Endothelial cell of umbilical vein (primary cell): Measurements from ENCODE around the gene ZBBX. TPM values are rescaled to one million over a fixed set of nuclear protein-coding genes. Genes with fewer than 3 reads are reported as not detected.

Source experiments
- BruUV-seq: library from RNA; stranded (reverse); fragments of 400-500 nt; replicated peaks from 2 replicates; lab custom pipeline; 2021; lab: Mats Ljungman, UMichigan
- CTCF ChIA-PET: fragments of 300-600, 350-600 bp; sonication (Branson Sonifier 250); formaldehyde crosslinking; loops from one replicate; lab custom pipeline; 2021; ENCODE audit warnings: antibody characterized with exemption, inconsistent platforms; lab: Charles Lee
- POLR2A ChIA-PET: fragments of 300-600, 350-600 bp; sonication (Branson Sonifier 250); formaldehyde crosslinking; loops from one replicate; lab custom pipeline; 2021; ENCODE audit warnings: antibody characterized with exemption, inconsistent platforms; lab: Charles Lee
- DNase-seq: peaks from one replicate; pipeline ENCODE4 v3.0.0-alpha.2; 2011; ENCODE audit warnings: low read depth, low spot score
- FAIRE-seq: peaks from 2 replicates; lab custom pipeline; 2011; peaks lifted over from hg19 to GRCh38; lab: Jason Lieb, UNC
- H2AFZ ChIP-seq: 2 replicates; pipeline ENCODE4 v1.6.0; 2012; ENCODE audit warnings: low read depth, low read length, control low read depth, inconsistent platforms
- H3K27ac ChIP-seq: 2 replicates; pipeline ENCODE4 v1.5.1; 2011; ENCODE audit warnings: low read depth, mild to moderate bottlenecking, control low read depth, low read length, moderate library complexity; ENCODE audit not compliant: insufficient read depth
- H3K27me3 ChIP-seq, 2 experiments: 2 replicates each; pipeline versions ENCODE4 v1.6.0 to v1.6.1; 2011; ENCODE audit warnings: low read length in 2 of 2, mixed read lengths in 1 of 2; ENCODE audit not compliant: control insufficient read depth in 2 of 2, insufficient read depth in 2 of 2
- H3K36me3 ChIP-seq, 2 experiments: 2 replicates in 1 of 2; 3 replicates in 1 of 2; pipeline ENCODE4 v1.5.1; 2011; ENCODE audit warnings: low read length in 2 of 2, mild to moderate bottlenecking in 1 of 2, moderate library complexity in 1 of 2; ENCODE audit not compliant: control insufficient read depth in 2 of 2, insufficient read depth in 2 of 2; ENCODE audit errors: extremely low read depth in 1 of 2
- H3K4me1 ChIP-seq: 3 replicates; pipeline ENCODE4 v1.5.1; 2011; ENCODE audit warnings: mild to moderate bottlenecking, low read length; ENCODE audit not compliant: control insufficient read depth, insufficient read depth; ENCODE audit errors: extremely low read depth
- H3K4me2 ChIP-seq: 2 replicates; pipeline ENCODE4 v1.6.1; 2011; ENCODE audit warnings: low read length, control low read depth, mixed read lengths; ENCODE audit not compliant: insufficient read depth
- H3K4me3 ChIP-seq, 3 experiments: fragments of 200-600 bp in 1 of 3; sonication (generic), shearing (Covaris generic) in 1 of 3; replicated peaks in 1 of 3; 2 replicates each; pipeline ENCODE4 v1.5.1; 2011 to 2016; ENCODE audit warnings: control low read depth in 3 of 3, low read length in 3 of 3, mild to moderate bottlenecking in 2 of 3, inconsistent platforms in 1 of 3, low read depth in 1 of 3, moderate library complexity in 1 of 3; ENCODE audit not compliant: insufficient read depth in 1 of 3
- H3K79me2 ChIP-seq: 2 replicates; pipeline ENCODE4 v1.6.0; 2012; ENCODE audit warnings: low read length, inconsistent platforms; ENCODE audit not compliant: control insufficient read depth, insufficient read depth
- H3K9ac ChIP-seq: replicated peaks from 2 replicates; pipeline ENCODE3; 2011; ENCODE audit warnings: low read length, control low read depth; ENCODE audit not compliant: insufficient read depth; ENCODE audit errors: extremely low read depth
- H3K9me1 ChIP-seq: replicated peaks from 3 replicates; pipeline ENCODE4 v1.6.0; 2011; ENCODE audit warnings: mild to moderate bottlenecking, low read length; ENCODE audit not compliant: control insufficient read depth, insufficient read depth; ENCODE audit errors: extremely low read depth
- H3K9me3 ChIP-seq: replicated peaks from 2 replicates; pipeline ENCODE4 v1.5.1; 2012; ENCODE audit warnings: low read length, inconsistent platforms; ENCODE audit not compliant: control insufficient read depth, insufficient read depth
- H4K20me1 ChIP-seq: replicated peaks from 2 replicates; pipeline ENCODE3; 2011; ENCODE audit warnings: mild to moderate bottlenecking, low read length; ENCODE audit not compliant: control insufficient read depth, insufficient read depth; ENCODE audit errors: extremely low read depth
- EZH2 ChIP-seq: IDR thresholded peaks from 2 replicates; pipeline ENCODE4 v1.6.1; 2012; ENCODE audit warnings: borderline replicate concordance, low read depth, mild to moderate bottlenecking, moderate library complexity, low read length, inconsistent platforms; ENCODE audit not compliant: severe bottlenecking
- GATA2 ChIP-seq: IDR thresholded peaks from 2 replicates; pipeline ENCODE4 v1.7.0; 2011; ENCODE audit warnings: low read depth, mild to moderate bottlenecking, moderate library complexity, mixed read lengths, low read length; ENCODE audit not compliant: insufficient read length, insufficient read depth
- JUN ChIP-seq: IDR thresholded peaks from 2 replicates; pipeline ENCODE4 v1.6.1; 2011; ENCODE audit warnings: borderline replicate concordance, low read depth; ENCODE audit not compliant: insufficient read length, insufficient read depth
- MYC ChIP-seq: IDR thresholded peaks from one replicate; pipeline ENCODE4 v1.6.1; 2011; ENCODE audit warnings: mild to moderate bottlenecking, low read depth, low read length
- dilution Hi-C: fragments of 300-500 bp; cut with MboI; formaldehyde crosslinking; loops from one replicate; pipeline ENCODE4 v1.15.0; 2019; ENCODE audit warnings: low sequenced_read_pairs; ENCODE audit not compliant: extremely low pct_ligation_motif_present
- intact Hi-C: fragments of 100-400 bp; cut with micrococcal nuclease; formaldehyde crosslinking; loops from one replicate; pipeline ENCODE4 v1.10.0; 2022
- polyA plus RNA-seq, 4 experiments: library from polyadenylated mRNA; depleted of rRNA in 3 of 4; stranded (reverse) in 3 of 4; unstranded in 1 of 4; fragments of >200 nt; gene quantifications; 2 replicates each; pipeline versions ENCODE4 v1.2.1 to v1.2.3, GENCODE V29; 2011 to 2012; ENCODE audit warnings: missing spikeins in 1 of 4
- total RNA-seq: library from RNA; stranded (reverse); gene quantifications from 2 replicates; pipeline ENCODE4 v1.2.3, GENCODE V29; 2021
- TF ChIP-seq, protein P1 (sequence below), 2 donors: IDR thresholded peaks; 1 replicate in 1 of 2; 2 replicates in 1 of 2; pipeline ENCODE4 v1.5.1; 2011; ENCODE audit warnings: low read length in 2 of 2, mild to moderate bottlenecking in 2 of 2, moderate library complexity in 2 of 2, control low read depth in 1 of 2, inconsistent platforms in 1 of 2, low read depth in 1 of 2; ENCODE audit not compliant: insufficient read depth in 1 of 2; ENCODE audit errors: extremely low read depth in 1 of 2

The ZBBX gene
- total and polyA plus RNA-seq, 2 donors (not counting 3 experiments of a cell fraction or from before 2014, with no cell fraction given), result not detected

- ChIA-PET POLR2A (no interaction called here), CTCF (no interaction called here)
- no peak for TF ChIP-seq JUN
- TF ChIP-seq, protein P1, sequence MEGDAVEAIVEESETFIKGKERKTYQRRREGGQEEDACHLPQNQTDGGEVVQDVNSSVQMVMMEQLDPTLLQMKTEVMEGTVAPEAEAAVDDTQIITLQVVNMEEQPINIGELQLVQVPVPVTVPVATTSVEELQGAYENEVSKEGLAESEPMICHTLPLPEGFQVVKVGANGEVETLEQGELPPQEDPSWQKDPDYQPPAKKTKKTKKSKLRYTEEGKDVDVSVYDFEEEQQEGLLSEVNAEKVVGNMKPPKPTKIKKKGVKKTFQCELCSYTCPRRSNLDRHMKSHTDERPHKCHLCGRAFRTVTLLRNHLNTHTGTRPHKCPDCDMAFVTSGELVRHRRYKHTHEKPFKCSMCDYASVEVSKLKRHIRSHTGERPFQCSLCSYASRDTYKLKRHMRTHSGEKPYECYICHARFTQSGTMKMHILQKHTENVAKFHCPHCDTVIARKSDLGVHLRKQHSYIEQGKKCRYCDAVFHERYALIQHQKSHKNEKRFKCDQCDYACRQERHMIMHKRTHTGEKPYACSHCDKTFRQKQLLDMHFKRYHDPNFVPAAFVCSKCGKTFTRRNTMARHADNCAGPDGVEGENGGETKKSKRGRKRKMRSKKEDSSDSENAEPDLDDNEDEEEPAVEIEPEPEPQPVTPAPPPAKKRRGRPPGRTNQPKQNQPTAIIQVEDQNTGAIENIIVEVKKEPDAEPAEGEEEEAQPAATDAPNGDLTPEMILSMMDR (IDR thresholded peaks at IDR 0.05; ENCODE audit: extremely low read depth in 1 of 2, insufficient read depth in 1 of 2, low read depth in 1 of 2, low read length in 2 of 2), result no peak
- no peak for TF ChIP-seq EZH2
- TF ChIP-seq MYC, result no peak
- no peak for TF ChIP-seq GATA2
- no peaks in the 10 kb centered on the region for H3K36me3 ChIP-seq
- H3K4me1 ChIP-seq, result no peaks in the 10 kb centered on the region
- H3K9me3 ChIP-seq, result no peaks in the 10 kb centered on the region
- H2AFZ ChIP-seq, result no peak overlapping the region
- no peak overlapping the region for H3K4me3 ChIP-seq
- no peaks in the 10 kb centered on the region for H4K20me1 ChIP-seq
- FAIRE-seq (no peak), DNase-seq (no peak)
- H3K27ac ChIP-seq, result no peak overlapping the region
- BruUV-seq, result no TSS peak
- H3K9ac ChIP-seq, result no peak overlapping the region
- no peaks in the 10 kb centered on the region for H3K9me1 ChIP-seq
- dilution Hi-C loops, result no loop called here
- no peaks in the 10 kb centered on the region for H3K79me2 ChIP-seq
- intact Hi-C loops, result no loop called here
- no peaks in the 10 kb centered on the region for H3K27me3 ChIP-seq
- no peak overlapping the region for H3K4me2 ChIP-seq
Observed at GRCh38 chr3:167241048-167241845, 138.8 kb downstream of the ZBBX start.
